HG03520 (cell line): ENCODE results near the gene CHAF1A.

Experiments
- ATAC-seq: cut with Tn5 transposase; IDR thresholded peaks from one replicate; pipeline ENCODE4 v1.9.1; 2021; ENCODE audit warnings: mild to moderate bottlenecking, moderate library complexity; ENCODE audit not compliant: unreplicated experiment

The CHAF1A gene

GRCh38 chr19:4487572-4487971 lies 85.1 kb downstream of the CHAF1A start:
- no peak for ATAC-seq

- ATAC-seq, result no peak
These were observed 86.1 kb downstream of the CHAF1A start for GRCh38 chr19:4488496-4488895.

DNA sequence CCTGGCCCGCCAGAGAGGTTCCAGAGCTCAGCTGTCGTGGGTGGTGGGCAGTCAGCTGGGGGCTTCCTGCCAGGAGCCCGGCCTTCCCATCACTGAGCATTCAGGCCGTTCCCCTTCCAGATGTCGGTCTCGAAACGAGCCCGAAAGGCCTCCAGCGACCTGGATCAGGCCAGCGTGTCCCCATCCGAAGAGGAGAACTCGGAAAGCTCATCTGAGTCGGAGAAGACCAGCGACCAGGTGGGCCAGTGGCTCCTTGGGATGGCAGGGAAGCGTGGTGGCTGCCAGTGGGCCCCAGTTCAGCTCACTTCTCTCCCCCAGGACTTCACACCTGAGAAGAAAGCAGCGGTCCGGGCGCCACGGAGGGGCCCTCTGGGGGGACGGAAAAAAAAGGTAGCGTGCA lies 89.0 kb downstream of the CHAF1A start:
- no peak for ATAC-seq

DNA sequence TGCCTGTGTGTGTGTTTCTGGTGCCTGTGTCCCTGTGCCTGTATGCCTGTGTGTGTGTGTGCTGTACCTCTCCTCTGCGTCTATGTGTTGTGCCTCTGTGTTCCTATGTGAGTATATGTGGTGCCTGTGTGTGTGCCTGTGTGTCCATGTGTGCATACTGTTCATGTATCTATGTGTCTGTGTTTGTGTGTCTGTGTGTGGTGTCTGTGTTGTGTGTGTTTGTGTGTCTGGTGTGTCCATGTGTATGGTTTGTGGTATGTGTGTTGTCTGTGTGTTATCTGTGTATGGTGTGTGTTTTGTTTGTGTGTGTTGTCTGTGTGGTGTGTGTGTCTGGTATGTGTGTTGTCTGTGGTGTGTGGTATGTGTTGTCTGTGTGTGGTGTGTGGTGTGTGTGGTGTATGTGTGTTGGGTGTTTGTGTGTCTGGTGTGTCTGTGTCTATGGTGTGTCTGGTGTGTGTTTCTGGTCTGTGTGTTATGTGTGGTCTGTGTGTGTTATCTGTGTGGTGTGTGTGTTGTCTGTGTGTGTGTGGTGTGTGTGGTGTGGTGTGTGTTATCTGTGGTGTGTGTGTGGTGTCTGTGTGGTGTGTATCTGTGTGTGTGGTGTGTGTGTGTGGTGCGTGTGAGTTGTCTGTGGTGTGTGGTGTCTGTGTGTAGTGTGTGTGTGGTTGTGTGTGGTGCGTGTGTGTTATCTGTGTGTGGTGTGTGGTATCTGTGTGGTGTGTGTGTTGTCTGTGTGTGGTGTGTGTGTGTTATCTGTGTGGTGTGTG lies 90.1 kb downstream of the CHAF1A start:
- no peak for ATAC-seq
